SK-N-SH (cell line): ENCODE results near the gene SF3A2. TPM values are rescaled to one million over a fixed set of nuclear protein-coding genes. Genes with fewer than 3 reads are reported as not detected.

ENCODE experiments used
- CTCF ChIA-PET: fragments of 300-600, 350-600 bp; formaldehyde crosslinking; extraction: SDS; loops from one replicate; lab custom pipeline; 2021; lab: Yijun Ruan, JAX
- POLR2A ChIA-PET: fragments of 350-600 bp; sonication (Branson Sonifier 250); formaldehyde crosslinking; extraction: SDS; loops from one replicate; lab custom pipeline; 2020; ENCODE audit warnings: antibody characterized with exemption, inconsistent platforms; lab: Yijun Ruan, JAX
- DNase-seq: peaks from one replicate; pipeline ENCODE4 v3.0.0; 2012
- H2AFZ ChIP-seq: fragments of 200-600 bp; sonication (generic); 2 replicates; pipeline ENCODE4 v1.8.1; 2016; ENCODE audit warnings: antibody characterized with exemption, mild to moderate bottlenecking, low read depth
- H3F3A ChIP-seq: fragments of 200-600 bp; sonication (generic); replicated peaks from 2 replicates; pipeline ENCODE3; 2016; ENCODE audit warnings: antibody characterized with exemption, mild to moderate bottlenecking; ENCODE audit not compliant: insufficient read depth
- H3K27ac ChIP-seq, 2 experiments: fragments of 200-500 bp in 1 of 2; fragments of 200-600 bp in 1 of 2; sonication (Bioruptor generic) in 1 of 2; sonication (generic), shearing (Covaris generic) in 1 of 2; 2 replicates each; pipeline versions ENCODE4 v1.5.1 to v1.6.1; 2014 to 2016; ENCODE audit warnings: low read depth in 2 of 2, inconsistent platforms in 1 of 2, low read length in 1 of 2, mild to moderate bottlenecking in 1 of 2, mixed read lengths in 1 of 2
- H3K27me3 ChIP-seq: fragments of 200-600 bp; sonication (generic), shearing (Covaris generic); 2 replicates; pipeline ENCODE4 v1.6.1; 2016; ENCODE audit warnings: mixed run types; ENCODE audit not compliant: insufficient read depth
- H3K36me3 ChIP-seq, 2 experiments: fragments of 200-500 bp in 1 of 2; fragments of 200-600 bp in 1 of 2; sonication (Bioruptor generic) in 1 of 2; sonication (generic) in 1 of 2; replicated peaks in 1 of 2; 2 replicates each; pipeline versions ENCODE3 to v1.5.1; 2014 to 2016; ENCODE audit warnings: low read length in 1 of 2, mild to moderate bottlenecking in 1 of 2; ENCODE audit not compliant: insufficient read depth in 2 of 2, control insufficient read depth in 1 of 2
- H3K4me1 ChIP-seq, 2 experiments: fragments of 200-500 bp in 1 of 2; fragments of 200-600 bp in 1 of 2; sonication (Bioruptor generic) in 1 of 2; sonication (generic), shearing (Covaris generic) in 1 of 2; 2 replicates each; pipeline versions ENCODE4 v1.5.1 to v1.6.1; 2014 to 2016; ENCODE audit warnings: low read depth in 1 of 2, low read length in 1 of 2, mixed run types in 1 of 2; ENCODE audit not compliant: insufficient read depth in 2 of 2, control insufficient read depth in 1 of 2
- H3K4me2 ChIP-seq: fragments of 200-600 bp; sonication (generic), shearing (Covaris generic); 2 replicates; pipeline ENCODE4 v1.6.1; 2017; ENCODE audit warnings: mixed run types
- H3K4me3 ChIP-seq, 2 experiments: fragments of 200-500 bp in 1 of 2; fragments of 200-600 bp in 1 of 2; sonication (Bioruptor generic) in 1 of 2; sonication (generic), shearing (Covaris generic) in 1 of 2; 2 replicates each; pipeline versions ENCODE4 v1.5.1 to v1.8.1; 2014 to 2016; ENCODE audit warnings: low read depth in 2 of 2, inconsistent platforms in 1 of 2, low read length in 1 of 2, mild to moderate bottlenecking in 1 of 2, mixed read lengths in 1 of 2, moderate library complexity in 1 of 2
- H3K79me2 ChIP-seq: fragments of 200-600 bp; sonication (generic); 2 replicates; pipeline ENCODE4 v1.8.1; 2017; ENCODE audit warnings: mild to moderate bottlenecking; ENCODE audit not compliant: insufficient read depth
- H3K9ac ChIP-seq: fragments of 200-600 bp; sonication (generic); 2 replicates; pipeline ENCODE4 v1.6.1; 2017; ENCODE audit warnings: mixed run types
- H3K9me2 ChIP-seq: fragments of 200-600 bp; sonication (generic); 2 replicates; pipeline ENCODE4 v1.6.1; 2017; ENCODE audit warnings: mixed run types
- H3K9me3 ChIP-seq: fragments of 200-600 bp; sonication (generic); 2 replicates; pipeline ENCODE4 v1.6.1; 2017; ENCODE audit warnings: mixed run types, mild to moderate bottlenecking, moderate library complexity
- H4K20me1 ChIP-seq: fragments of 200-600 bp; sonication (generic); 2 replicates; pipeline ENCODE4 v1.6.1; 2017; ENCODE audit warnings: mild to moderate bottlenecking, mixed run types; ENCODE audit not compliant: insufficient read depth
- ELF1 ChIP-seq: IDR thresholded peaks from 2 replicates; pipeline ENCODE4 v1.4.0; 2012
- FOSL2 ChIP-seq: IDR thresholded peaks from 2 replicates; pipeline ENCODE4 v1.4.0; 2012; ENCODE audit warnings: low read depth, mild to moderate bottlenecking, moderate library complexity, borderline replicate concordance
- FOXJ3 ChIP-seq: sonication (generic); formaldehyde crosslinking; IDR thresholded peaks from 2 replicates; pipeline ENCODE4 v1.5.1; 2020; ENCODE audit warnings: mild to moderate bottlenecking, missing genetic modification reagents
- FOXM1 ChIP-seq: IDR thresholded peaks from 2 replicates; pipeline ENCODE4 v1.4.0; 2012; ENCODE audit warnings: low read depth, mild to moderate bottlenecking
- GABPA ChIP-seq: IDR thresholded peaks from 2 replicates; pipeline ENCODE4 v1.4.0; 2012; ENCODE audit warnings: low read depth, mild to moderate bottlenecking
- GATA2 ChIP-seq: sonication (generic); formaldehyde crosslinking; IDR thresholded peaks from 2 replicates; pipeline ENCODE4 v1.5.0; 2020; ENCODE audit warnings: mild to moderate bottlenecking, missing genetic modification reagents
- MEF2A ChIP-seq: IDR thresholded peaks from 2 replicates; pipeline ENCODE4 v1.4.0; 2012; ENCODE audit warnings: low read depth, borderline replicate concordance
- NFIC ChIP-seq: IDR thresholded peaks from 2 replicates; pipeline ENCODE4 v1.4.0; 2012; ENCODE audit warnings: borderline replicate concordance
- PBX3 ChIP-seq: IDR thresholded peaks from 2 replicates; pipeline ENCODE4; 2012
- RFX5 ChIP-seq: IDR thresholded peaks from 2 replicates; pipeline ENCODE4 v1.6.1; 2012; ENCODE audit warnings: mild to moderate bottlenecking, improper control_type of control experiment, low read length
- SIN3A ChIP-seq: IDR thresholded peaks from 2 replicates; pipeline ENCODE4 v1.6.1; 2012; ENCODE audit warnings: low read depth, mild to moderate bottlenecking, low read length, moderate library complexity, borderline replicate concordance
- SMC3 ChIP-seq: IDR thresholded peaks from 2 replicates; pipeline ENCODE4 v1.6.1; 2012; ENCODE audit warnings: low read depth, low read length, improper control_type of control experiment
- TEAD4 ChIP-seq: IDR thresholded peaks from 2 replicates; pipeline ENCODE4 v1.4.0; 2012; ENCODE audit warnings: mild to moderate bottlenecking, borderline replicate concordance; ENCODE audit not compliant: insufficient read depth
- USF2 ChIP-seq: fragments of 150-350 bp; IDR thresholded peaks from 2 replicates; pipeline ENCODE4 v1.6.1; 2017; ENCODE audit warnings: antibody characterized with exemption, low read length, low read depth, borderline replicate concordance
- YY1 ChIP-seq: IDR thresholded peaks from 2 replicates; pipeline ENCODE4 v1.4.0; 2012; ENCODE audit warnings: low read depth, mild to moderate bottlenecking
- WGBS: methylation state at CpG from one replicate; pipeline ENCODE4 v1.1.6; 2017; ENCODE audit warnings: low lambda C conversion rate; 5-methylcytosine and 5-hydroxymethylcytosine counted together
- polyA plus RNA-seq, 3 experiments: library from polyadenylated mRNA; depleted of rRNA; stranded (reverse); fragments of >200 nt; gene quantifications; 2 replicates each; pipeline ENCODE4 v1.2.3, GENCODE V29; 2012

The SF3A2 gene
- polyA plus RNA-seq, 1 of the 3 experiments (the other 2 are of a cell fraction): 55.8 TPM

GRCh38 chr19:2230807-2231533, 5.7 kb upstream of the SF3A2 start:
- Histone ChIP-seq H3K4me2 (no peak overlapping the region), H3K4me1 (peaks cover 0 to 24% of the 10 kb centered on the region in 2 experiments; a peak in 1 of 4 replicates), H3F3A (peaks cover 24% of the 10 kb centered on the region)
- no peak for TF ChIP-seq GABPA
- no peak for TF ChIP-seq TEAD4
- TF ChIP-seq FOXJ3 (CRISPR knock-in tag): no peak
- no peak for TF ChIP-seq SMC3
- no peak for TF ChIP-seq MEF2A
- no peak for TF ChIP-seq NFIC
- no peak for TF ChIP-seq GATA2 (CRISPR knock-in tag)
- no peak for TF ChIP-seq FOSL2
- TF ChIP-seq PBX3: no peak; the same call in 1 of the 2 replicates
- no peak; the same call in 1 of the 2 replicates for TF ChIP-seq SIN3A
- no peak for TF ChIP-seq FOXM1
- no peak for TF ChIP-seq YY1
- TF ChIP-seq USF2: no peak
- TF ChIP-seq ELF1: no peak
- no peak for TF ChIP-seq RFX5
- TF ChIP-seq, all 33 proteins: peak for 0
- no peaks in the 10 kb centered on the region for H3K9me3 ChIP-seq
- no peak overlapping the region for H2AFZ ChIP-seq
- ChIA-PET CTCF (interaction anchor here (0.8 to 8.1 kb wide), 9 partner anchors 9 to 85 kb away, joined by 3 to 107 read pairs (median 4); no protein-coding TSS in a partner anchor), POLR2A (interaction anchor here (0.7 to 1.2 kb wide), 3 partner anchors 12 to 85 kb away, joined by 3 read pairs; no protein-coding TSS in a partner anchor)
- no peak for DNase-seq
- WGBS: 98% methylated on average over 6 of the region's 12 CpGs
- no peak overlapping the region for H3K9ac ChIP-seq
- H3K36me3 ChIP-seq: peaks cover 5 to 46% of the 10 kb centered on the region in 2 experiments
- H3K9me2 ChIP-seq: no peaks in the 10 kb centered on the region
- H3K4me3 ChIP-seq: no peak overlapping the region
- H3K27ac ChIP-seq: peak overlapping the region; percentile 11 to 50; a peak in 1 of 4 replicates
- no peaks in the 10 kb centered on the region for H3K27me3 ChIP-seq
- H4K20me1 ChIP-seq: peaks cover 18% of the 10 kb centered on the region; the same call in 1 of the 2 replicates
- peaks cover 42% of the 10 kb centered on the region for H3K79me2 ChIP-seq
